BE2C (cell line): Measurements from ENCODE around the gene CCDC89.

Source experiments
- DNase-seq: peaks from one replicate; pipeline ENCODE4 v3.0.0-alpha.2; 2020
- H3K27me3 ChIP-seq: fragments of 250-450 bp; sonication (Bioruptor Pico); 2 replicates; pipeline ENCODE4 v1.5.1; 2020; ENCODE audit warnings: mild to moderate bottlenecking
- H3K36me3 ChIP-seq: fragments of 250-450 bp; sonication (Bioruptor Pico); 2 replicates; pipeline ENCODE4 v1.5.1; 2020; ENCODE audit warnings: mild to moderate bottlenecking
- H3K4me1 ChIP-seq: fragments of 250-450 bp; sonication (Bioruptor Pico); 2 replicates; pipeline ENCODE4 v1.5.1; 2020
- H3K4me3 ChIP-seq: 2 replicates; pipeline ENCODE4 v1.5.1; 2011; ENCODE audit warnings: low read depth, low read length
- H3K9me3 ChIP-seq: fragments of 250-450 bp; sonication (Bioruptor Pico); 2 replicates; pipeline ENCODE4 v1.5.1; 2020
- CTCF ChIP-seq: IDR thresholded peaks from 2 replicates; pipeline ENCODE4 v1.5.1; 2012; ENCODE audit warnings: mild to moderate bottlenecking, low read depth, low read length

Gene CCDC89

GRCh38 chr11:85723088-85723487 lies 37.1 kb upstream of the CCDC89 start:
- TF ChIP-seq CTCF: no peak
- Histone ChIP-seq H3K4me1 (no peaks in the 10 kb centered on the region), H3K27me3 (peaks cover 26% of the 10 kb centered on the region), H3K9me3 (no peaks in the 10 kb centered on the region), H3K36me3 (no peaks in the 10 kb centered on the region), H3K4me3 (no peak overlapping the region)
- no peak for DNase-seq

- Histone ChIP-seq H3K36me3 (no peaks in the 10 kb centered on the region), H3K4me3 (no peak overlapping the region), H3K9me3 (no peaks in the 10 kb centered on the region), H3K4me1 (no peaks in the 10 kb centered on the region), H3K27me3 (peaks cover 29% of the 10 kb centered on the region)
- TF ChIP-seq CTCF: no peak
- DNase-seq: no peak
Observed at GRCh38 chr11:85721191-85721590, 35.2 kb upstream of the CCDC89 start.

- H3K4me1 ChIP-seq: no peaks in the 10 kb centered on the region
- peaks cover 29% of the 10 kb centered on the region for H3K27me3 ChIP-seq
- H3K36me3 ChIP-seq: no peaks in the 10 kb centered on the region
- no peak for TF ChIP-seq CTCF
- DNase-seq: no peak
- H3K4me3 ChIP-seq: no peak overlapping the region
- H3K9me3 ChIP-seq: no peaks in the 10 kb centered on the region
Observed at GRCh38 chr11:85718991-85719807, 33.2 kb upstream of the CCDC89 start.

GRCh38 chr11:85718126-85718943 lies 32.3 kb upstream of the CCDC89 start:
- Histone ChIP-seq H3K36me3 (no peaks in the 10 kb centered on the region), H3K9me3 (no peaks in the 10 kb centered on the region), H3K4me3 (no peak overlapping the region), H3K27me3 (peaks cover 29% of the 10 kb centered on the region), H3K4me1 (no peaks in the 10 kb centered on the region)
- no peak for TF ChIP-seq CTCF
- DNase-seq: no peak

GRCh38 chr11:85717429-85717828 lies 31.4 kb upstream of the CCDC89 start:
- Histone ChIP-seq H3K4me3 (no peak overlapping the region), H3K9me3 (no peaks in the 10 kb centered on the region), H3K27me3 (peaks cover 24% of the 10 kb centered on the region), H3K36me3 (no peaks in the 10 kb centered on the region), H3K4me1 (no peaks in the 10 kb centered on the region)
- TF ChIP-seq CTCF: no peak
- DNase-seq: no peak

- Histone ChIP-seq H3K9me3 (no peaks in the 10 kb centered on the region), H3K36me3 (no peaks in the 10 kb centered on the region; the same call in 1 of the 2 replicates), H3K4me1 (no peaks in the 10 kb centered on the region), H3K4me3 (no peak overlapping the region), H3K27me3 (peaks cover 16% of the 10 kb centered on the region)
- no peak for TF ChIP-seq CTCF
- no peak for DNase-seq
Observed at GRCh38 chr11:85712953-85713352, 27.0 kb upstream of the CCDC89 start.
